GM10248 (cell line): ENCODE results near the gene CUX1.
"Not testable (repeated sequence)": the region's sequence is repeated elsewhere in the genome, so short reads cannot be mapped to it uniquely, and the experiment has no call there.

Experiments used
- CTCF ChIA-PET: fragments of 300-600 bp; sonication (Branson Sonifier 250); formaldehyde crosslinking; extraction: SDS; loops from one replicate; lab custom pipeline; 2021; ENCODE audit warnings: antibody characterized with exemption; lab: Yijun Ruan, JAX
- POLR2A ChIA-PET: fragments of 350-650 bp; sonication (Branson Sonifier 250); formaldehyde crosslinking; extraction: SDS; loops from one replicate; lab custom pipeline; 2020; ENCODE audit warnings: antibody characterized with exemption; lab: Yijun Ruan, JAX
- DNase-seq: peaks from one replicate; pipeline ENCODE4 v3.0.0; 2012; ENCODE audit errors: extremely low spot score
- TF ChIP-seq, protein P1 (sequence below): IDR thresholded peaks from 2 replicates; pipeline ENCODE4 v1.5.1; 2012; ENCODE audit warnings: mild to moderate bottlenecking, low read depth; ENCODE audit errors: extremely low read depth, missing control alignments, control extremely low read depth

CUX1 gene

DNA sequence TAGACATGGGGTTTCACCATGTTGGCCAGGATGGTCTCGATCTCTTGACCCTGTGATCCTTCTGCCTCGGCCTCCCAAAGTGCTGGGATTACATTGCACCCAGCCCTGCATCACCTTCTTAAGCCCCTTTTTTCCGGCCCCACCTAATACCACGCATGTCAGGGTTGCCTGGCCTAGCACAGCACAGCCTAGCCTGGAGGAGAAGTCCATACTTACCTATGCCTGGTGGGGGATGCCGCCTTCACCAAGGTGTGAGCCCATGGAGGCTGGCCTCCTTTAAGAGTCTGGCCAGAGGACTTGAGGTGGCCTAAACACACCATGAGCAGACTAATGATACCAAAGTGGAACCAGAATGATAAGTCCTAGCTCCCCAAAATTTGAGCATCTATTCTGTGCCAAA, 22.0 kb upstream of the CUX1 start:
- TF ChIP-seq, protein P1, sequence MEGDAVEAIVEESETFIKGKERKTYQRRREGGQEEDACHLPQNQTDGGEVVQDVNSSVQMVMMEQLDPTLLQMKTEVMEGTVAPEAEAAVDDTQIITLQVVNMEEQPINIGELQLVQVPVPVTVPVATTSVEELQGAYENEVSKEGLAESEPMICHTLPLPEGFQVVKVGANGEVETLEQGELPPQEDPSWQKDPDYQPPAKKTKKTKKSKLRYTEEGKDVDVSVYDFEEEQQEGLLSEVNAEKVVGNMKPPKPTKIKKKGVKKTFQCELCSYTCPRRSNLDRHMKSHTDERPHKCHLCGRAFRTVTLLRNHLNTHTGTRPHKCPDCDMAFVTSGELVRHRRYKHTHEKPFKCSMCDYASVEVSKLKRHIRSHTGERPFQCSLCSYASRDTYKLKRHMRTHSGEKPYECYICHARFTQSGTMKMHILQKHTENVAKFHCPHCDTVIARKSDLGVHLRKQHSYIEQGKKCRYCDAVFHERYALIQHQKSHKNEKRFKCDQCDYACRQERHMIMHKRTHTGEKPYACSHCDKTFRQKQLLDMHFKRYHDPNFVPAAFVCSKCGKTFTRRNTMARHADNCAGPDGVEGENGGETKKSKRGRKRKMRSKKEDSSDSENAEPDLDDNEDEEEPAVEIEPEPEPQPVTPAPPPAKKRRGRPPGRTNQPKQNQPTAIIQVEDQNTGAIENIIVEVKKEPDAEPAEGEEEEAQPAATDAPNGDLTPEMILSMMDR: no peak
- DNase-seq: no peak
- ChIA-PET POLR2A (no interaction called here), CTCF (no interaction called here)

DNA sequence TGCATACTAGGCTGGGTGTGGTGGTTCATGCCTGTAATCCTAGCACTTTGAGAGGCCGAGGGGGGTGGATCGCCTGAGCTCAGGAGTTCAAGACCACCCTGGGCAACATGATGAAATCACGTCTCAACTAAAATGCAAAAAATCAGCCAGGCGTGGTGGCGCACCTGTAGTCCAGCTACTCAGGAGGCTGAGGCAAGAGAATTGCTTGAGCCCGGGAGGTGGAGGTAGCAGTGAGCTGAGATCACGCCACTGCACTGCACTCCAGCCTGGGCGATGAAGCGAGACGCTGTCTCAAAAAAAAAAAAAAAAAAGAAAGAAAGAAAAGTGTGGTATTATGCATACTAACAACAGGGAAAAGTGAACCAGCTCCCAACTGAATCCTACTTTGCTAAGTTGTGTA, 19.3 kb upstream of the CUX1 start:
- POLR2A ChIA-PET: interaction anchor here (0.7 kb wide), 1 partner anchor 24 kb away, joined by 4 read pairs; no protein-coding TSS in a partner anchor
- CTCF ChIA-PET: interaction anchor here (1.3 kb wide), 1 partner anchor 20 kb away, joined by 3 read pairs; no protein-coding TSS in a partner anchor

DNA sequence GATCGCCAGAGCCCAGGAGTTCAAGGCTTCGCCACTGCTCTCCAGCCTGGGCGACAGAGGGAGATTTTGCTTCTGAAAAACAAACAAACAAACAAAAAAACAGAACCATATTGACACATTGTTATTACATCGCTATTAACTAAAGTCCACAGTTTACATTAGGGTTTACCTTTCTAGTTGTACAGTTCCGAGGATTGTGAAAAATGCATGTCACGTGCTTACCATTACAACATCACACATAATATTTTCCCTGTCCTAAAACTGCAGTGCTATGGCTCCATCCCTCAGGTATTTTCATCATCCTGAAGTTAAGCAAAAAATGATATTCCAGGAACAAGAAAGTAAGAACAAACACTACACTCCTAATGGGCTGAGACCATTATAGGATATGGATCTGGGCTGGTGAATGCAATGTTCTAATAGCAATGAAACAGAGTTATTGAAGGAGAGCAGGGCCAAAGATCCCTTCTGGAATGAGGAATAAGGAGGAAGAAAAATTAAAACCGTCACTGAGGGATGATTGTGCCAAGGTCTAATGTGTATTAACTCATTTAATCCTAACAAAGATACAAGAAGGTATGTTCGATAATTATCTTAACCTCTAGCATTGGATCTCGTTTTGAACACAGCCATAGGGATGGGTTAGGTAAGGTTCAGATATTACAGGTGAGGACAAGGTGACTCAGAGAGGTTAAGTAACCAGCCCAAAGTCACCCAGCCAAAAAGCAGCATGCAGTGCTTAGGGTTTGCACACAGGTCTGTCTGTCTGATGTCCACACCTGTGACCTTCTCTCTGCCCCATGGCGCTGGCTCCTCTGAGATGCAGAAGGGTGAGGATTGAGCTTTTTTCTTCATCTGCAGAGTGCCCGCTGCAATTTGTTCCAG, 14.0 kb upstream of the CUX1 start:
- DNase-seq: no peak
- TF ChIP-seq, protein P1: no peak
- ChIA-PET CTCF (no interaction called here), POLR2A (no interaction called here)

More for the DNA sequence above, 19.3 kb upstream of the CUX1 start:
- not testable (repeated sequence) for DNase-seq

DNA sequence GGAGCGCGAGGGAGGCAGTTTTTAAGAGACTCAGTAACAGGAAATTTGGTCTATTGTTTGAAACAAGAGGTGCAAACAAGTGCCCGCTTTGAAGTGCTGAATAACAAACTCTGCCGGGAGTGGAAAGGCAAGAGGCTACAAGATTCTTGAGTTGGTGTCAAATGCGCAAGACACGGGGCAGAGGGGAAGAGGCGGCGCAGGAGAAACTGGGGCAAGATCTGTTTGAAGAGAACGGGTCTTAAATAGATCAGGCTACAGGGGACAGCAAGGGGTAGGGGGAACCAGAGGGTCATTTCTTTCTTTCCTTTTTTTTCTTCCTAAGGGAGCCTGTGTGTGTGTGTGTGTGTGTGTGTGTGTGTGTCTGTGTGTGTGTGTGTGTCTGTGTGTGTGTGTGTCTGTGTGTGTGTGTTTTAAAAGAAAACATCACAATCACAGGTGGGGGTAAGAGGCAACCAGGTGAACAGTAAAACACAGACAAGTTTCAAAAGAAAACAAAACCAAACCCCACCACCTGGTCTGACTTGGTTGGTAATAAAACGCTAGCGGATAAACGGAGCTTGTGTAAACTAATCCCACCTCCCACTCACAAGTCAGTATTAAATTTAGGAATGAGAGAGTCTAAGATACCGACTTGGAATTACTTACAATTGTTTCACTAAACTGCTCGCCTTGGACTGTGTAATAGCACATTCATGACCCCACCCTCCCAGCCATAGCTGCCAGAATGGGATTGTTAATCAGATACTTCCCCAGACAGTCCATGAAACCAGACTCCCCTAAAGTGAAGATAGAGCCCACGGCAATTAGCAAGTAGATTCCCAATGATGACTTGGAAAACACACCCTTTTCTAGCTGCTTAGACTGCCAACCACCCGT, 13.1 kb upstream of the CUX1 start:
- TF ChIP-seq, protein P1: no peak
- DNase-seq: no peak
- ChIA-PET CTCF (interaction anchor here (1.0 to 1.7 kb wide), 3 partner anchors 13 to 74 kb away, joined by 3 to 5 read pairs (median 3); no protein-coding TSS in a partner anchor), POLR2A (no interaction called here)

DNA sequence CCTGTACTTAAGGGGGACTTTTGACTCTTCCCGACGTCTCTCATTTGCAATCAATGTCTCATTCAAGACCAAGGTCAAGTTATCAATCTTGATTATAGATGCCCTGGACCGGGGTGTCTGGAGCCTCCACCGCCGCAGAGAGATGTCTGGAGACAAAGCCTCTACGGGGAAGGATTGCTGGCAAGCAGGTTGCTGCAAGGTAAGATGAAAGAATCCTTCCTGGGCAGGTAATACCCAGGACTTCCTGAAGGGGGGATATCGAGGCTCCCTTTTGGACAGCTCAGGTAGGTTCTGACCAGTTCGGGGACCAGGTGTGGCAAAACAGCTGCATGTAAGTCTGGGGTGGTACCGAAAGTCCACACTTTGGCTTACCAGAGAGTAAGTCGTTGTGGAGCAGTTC, 12.5 kb upstream of the CUX1 start:
- POLR2A ChIA-PET: no interaction called here
- TF ChIP-seq, protein P1: no peak
- DNase-seq: no peak
- CTCF ChIA-PET: interaction anchor here (1.0 to 1.7 kb wide), 5 partner anchors 10 to 75 kb away, joined by 3 to 5 read pairs (median 3); no protein-coding TSS in a partner anchor

DNA sequence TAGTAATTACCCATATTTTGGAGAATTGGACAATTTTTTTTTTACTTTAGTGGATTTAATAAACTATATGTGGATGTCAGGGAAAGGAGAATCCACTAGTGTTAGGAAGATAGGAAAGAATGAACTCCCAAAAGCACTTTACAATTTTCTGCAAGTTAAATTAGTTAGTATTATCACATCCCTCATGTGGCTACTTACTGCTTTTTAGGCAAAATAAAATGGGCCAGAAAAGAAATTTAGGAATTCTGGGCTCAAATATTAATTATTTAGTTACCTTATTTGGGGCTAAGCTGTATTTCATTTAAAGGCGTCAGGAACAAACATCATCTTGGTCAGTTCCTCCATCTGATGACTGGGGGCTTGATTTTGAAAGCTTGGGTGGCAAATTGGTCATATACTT, 4.8 kb upstream of the CUX1 start:
- CTCF ChIA-PET: no interaction called here
- POLR2A ChIA-PET: no interaction called here
- TF ChIP-seq, protein P1: no peak

More for the DNA sequence above, 4.8 kb upstream of the CUX1 start:
- no peak for DNase-seq
